H9 (cell line): Measurements from ENCODE around the gene LHPP. TPM values are rescaled to one million over a fixed set of nuclear protein-coding genes. Genes with fewer than 3 reads are reported as not detected.

Source experiments
- DNase-seq: peaks from one replicate; pipeline ENCODE4 v3.0.0-alpha.2; 2017
- H2AFZ ChIP-seq: one replicate; pipeline ENCODE4 v1.6.1; 2013; ENCODE audit warnings: mild to moderate bottlenecking, low read length, control low read depth, moderate library complexity
- H2AK5ac ChIP-seq: 2 replicates; pipeline ENCODE4 v1.6.1; 2013; ENCODE audit warnings: low read length, control low read depth, mixed read lengths; ENCODE audit not compliant: insufficient read length
- H2BK120ac ChIP-seq: one replicate; pipeline ENCODE4 v1.6.1; 2013; ENCODE audit warnings: low read depth, mild to moderate bottlenecking, low read length, control low read depth, inconsistent platforms; ENCODE audit not compliant: poor library complexity, severe bottlenecking
- H2BK12ac ChIP-seq: 2 replicates; pipeline ENCODE4 v1.6.1; 2013; ENCODE audit warnings: low read length, control low read depth, mixed read lengths, low read depth; ENCODE audit not compliant: insufficient read length
- H2BK15ac ChIP-seq: 2 replicates; pipeline ENCODE4 v1.6.1; 2013; ENCODE audit warnings: low read depth, low read length, control low read depth
- H2BK20ac ChIP-seq: one replicate; pipeline ENCODE4 v1.6.1; 2013; ENCODE audit warnings: low read depth, mild to moderate bottlenecking, low read length, control low read depth, inconsistent platforms; ENCODE audit not compliant: poor library complexity, severe bottlenecking
- H2BK5ac ChIP-seq: 2 replicates; pipeline ENCODE4 v1.6.1; 2013; ENCODE audit warnings: low read length, control low read depth, mixed read lengths; ENCODE audit not compliant: insufficient read length
- H3K14ac ChIP-seq: 2 replicates; pipeline ENCODE4 v1.6.1; 2013; ENCODE audit warnings: low read length, control low read depth; ENCODE audit not compliant: insufficient read depth
- H3K18ac ChIP-seq: 2 replicates; pipeline ENCODE4 v1.6.1; 2013; ENCODE audit warnings: low read depth, mild to moderate bottlenecking, mixed read lengths, low read length, control low read depth; ENCODE audit not compliant: insufficient read length
- H3K23ac ChIP-seq: 2 replicates; pipeline ENCODE4 v1.6.1; 2013; ENCODE audit warnings: low read length, control low read depth, mixed read lengths, low read depth; ENCODE audit not compliant: insufficient read length
- H3K23me2 ChIP-seq: 2 replicates; pipeline ENCODE4 v1.6.1; 2013; ENCODE audit warnings: low read depth, mild to moderate bottlenecking, mixed read lengths, low read length, control low read depth; ENCODE audit not compliant: insufficient read length, poor library complexity, severe bottlenecking
- H3K27ac ChIP-seq: 2 replicates; pipeline ENCODE4 v1.5.1; 2013; ENCODE audit warnings: low read length, control low read depth, mixed read lengths, low read depth; ENCODE audit not compliant: insufficient read length
- H3K27me3 ChIP-seq: 2 replicates; pipeline ENCODE4 v1.6.1; 2013; ENCODE audit warnings: low read length, control low read depth, inconsistent platforms; ENCODE audit not compliant: insufficient read depth
- H3K4ac ChIP-seq: 2 replicates; pipeline ENCODE4 v1.6.1; 2013; ENCODE audit warnings: low read depth, mild to moderate bottlenecking, control low read depth, inconsistent platforms, low read length, moderate library complexity
- H3K4me1 ChIP-seq: 2 replicates; pipeline ENCODE4 v1.6.1; 2013; ENCODE audit warnings: low read length, control low read depth, inconsistent platforms; ENCODE audit not compliant: insufficient read depth
- H3K4me2 ChIP-seq: 2 replicates; pipeline ENCODE4 v1.6.1; 2013; ENCODE audit warnings: low read length, control low read depth, mixed read lengths; ENCODE audit not compliant: insufficient read length, insufficient read depth
- H3K56ac ChIP-seq: 2 replicates; pipeline ENCODE4 v1.6.1; 2013; ENCODE audit warnings: low read depth, mild to moderate bottlenecking, mixed read lengths, low read length, control low read depth; ENCODE audit not compliant: insufficient read length
- H3K79me1 ChIP-seq: 2 replicates; pipeline ENCODE4 v1.6.1; 2013; ENCODE audit warnings: low read depth, mild to moderate bottlenecking, moderate library complexity, low read length, control low read depth, inconsistent platforms; ENCODE audit not compliant: insufficient read depth, poor library complexity, severe bottlenecking
- H3K79me2 ChIP-seq: 2 replicates; pipeline ENCODE4 v1.6.1; 2013; ENCODE audit warnings: low read length, control low read depth, inconsistent platforms; ENCODE audit not compliant: insufficient read depth
- H3K9ac ChIP-seq: 2 replicates; pipeline ENCODE4 v1.6.1; 2013; ENCODE audit warnings: low read length, control low read depth, mixed read lengths; ENCODE audit not compliant: insufficient read length; ENCODE audit errors: extremely low read depth
- H3K9me3 ChIP-seq: one replicate; pipeline ENCODE4 v1.6.1; 2013; ENCODE audit warnings: low read depth, low read length, inconsistent platforms; ENCODE audit not compliant: control insufficient read depth
- H3T11ph ChIP-seq: one replicate; pipeline ENCODE4 v1.6.1; 2013; ENCODE audit warnings: mild to moderate bottlenecking, low read length, control low read depth, inconsistent platforms
- H4K20me1 ChIP-seq: one replicate; pipeline ENCODE4 v1.6.1; 2013; ENCODE audit not compliant: control insufficient read depth, insufficient read length, insufficient read depth
- H4K5ac ChIP-seq: 2 replicates; pipeline ENCODE4 v1.6.1; 2013; ENCODE audit warnings: low read depth, mild to moderate bottlenecking, mixed read lengths, low read length, control low read depth; ENCODE audit not compliant: insufficient read length
- H4K8ac ChIP-seq: replicated peaks from 2 replicates; pipeline ENCODE4 v1.6.1; 2013; ENCODE audit warnings: low read length, control low read depth, mixed read lengths, low read depth; ENCODE audit not compliant: insufficient read length
- H4K91ac ChIP-seq: 2 replicates; pipeline ENCODE4 v1.6.1; 2013; ENCODE audit warnings: low read depth, mild to moderate bottlenecking, moderate library complexity, mixed read lengths, low read length, control low read depth; ENCODE audit not compliant: insufficient read length
- H3K27ac Mint-ChIP-seq, 3 experiments: 2 replicates in 2 of 3; 3 replicates in 1 of 3; pipeline ENCODE4 v1.8.0; 2020 to 2021; ENCODE audit warnings: mixed read lengths in 3 of 3, mild to moderate bottlenecking in 1 of 3, moderate library complexity in 1 of 3
- H3K27me3 Mint-ChIP-seq: 2 replicates; pipeline ENCODE4 v1.8.0; 2021; ENCODE audit warnings: low read depth, mild to moderate bottlenecking, moderate library complexity, mixed read lengths
- H3K36me3 Mint-ChIP-seq, 3 experiments: 2 replicates in 2 of 3; 3 replicates in 1 of 3; pipeline ENCODE4 v1.8.0; 2020 to 2021; ENCODE audit warnings: low read depth in 3 of 3, mixed read lengths in 3 of 3; ENCODE audit not compliant: insufficient read depth in 1 of 3
- H3K4me1 Mint-ChIP-seq, 2 experiments: 2 replicates each; pipeline ENCODE4 v1.8.0; 2020; ENCODE audit warnings: mixed read lengths in 2 of 2
- H3K4me3 Mint-ChIP-seq, 2 experiments: 2 replicates in 1 of 2; 3 replicates in 1 of 2; pipeline ENCODE4 v1.8.0; 2020 to 2021; ENCODE audit warnings: mild to moderate bottlenecking in 2 of 2, mixed read lengths in 2 of 2, moderate library complexity in 1 of 2
- H3K9me3 Mint-ChIP-seq, 2 experiments: 2 replicates in 1 of 2; 3 replicates in 1 of 2; pipeline ENCODE4 v1.8.0; 2020; ENCODE audit warnings: mild to moderate bottlenecking in 2 of 2, mixed read lengths in 2 of 2, moderate library complexity in 1 of 2
- WGBS: extraction: QIAGEN DNeasy Blood & Tissue Kit; methylation state at CpG from one replicate; pipeline ENCODE4 v1.1.7; 2013; ENCODE audit warnings: missing lambda C conversion rate, low lambda C conversion rate, mixed read lengths; ENCODE audit not compliant: insufficient read length; ENCODE audit errors: extremely low coverage; 5-methylcytosine and 5-hydroxymethylcytosine counted together
- total RNA-seq: library from RNA; stranded (reverse); gene quantifications from 2 replicates; pipeline ENCODE4 v1.2.1, GENCODE V29; 2021
- TF ChIP-seq, protein P1 (sequence below): fragments of 200-600 bp; sonication (generic); conservative IDR thresholded peaks from 3 replicates; pipeline ENCODE4 v1.8.0; 2021; ENCODE audit warnings: antibody characterized with exemption, mild to moderate bottlenecking

The LHPP gene
- total RNA-seq, 1 experiment from 2014 or later = 29.6 TPM

DNA sequence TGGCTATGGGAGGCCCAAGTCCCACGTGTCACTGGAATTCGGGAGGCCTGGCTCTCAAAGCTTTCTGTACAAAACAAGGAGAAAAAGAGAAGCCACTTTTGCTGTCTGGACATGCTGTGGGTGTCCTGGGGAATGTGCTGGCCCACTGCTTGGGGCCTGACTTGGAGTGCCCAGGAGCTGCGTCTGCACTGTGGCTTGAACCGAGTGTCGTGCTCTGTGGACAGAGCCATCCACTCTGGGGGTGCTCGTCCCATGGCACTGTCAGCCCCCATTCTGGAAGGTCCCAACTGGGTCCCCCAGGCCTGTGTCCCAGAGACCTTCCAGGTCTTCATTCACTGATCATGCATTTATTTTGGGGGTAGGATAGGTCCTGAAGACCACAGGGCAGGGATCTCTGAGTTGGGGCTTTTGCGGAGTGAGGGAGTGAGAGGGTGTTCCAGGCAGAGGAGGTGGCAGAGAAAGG lies 138.0 kb downstream of the LHPP start:
- no peak overlapping the region for H2BK120ac ChIP-seq
- H3K23ac ChIP-seq = no peak overlapping the region
- no peaks in the 10 kb centered on the region for H3K79me1 ChIP-seq
- Mint-ChIP-seq H3K27me3 (peaks cover 4% of the 10 kb centered on the region; the same call in 1 of the 2 replicates), H3K36me3 (no peaks in the 10 kb centered on the region; a peak in 1 of 7 replicates), H3K4me1 (no peaks in the 10 kb centered on the region), H3K27ac (no peak overlapping the region; a peak in 2 of 7 replicates), H3K4me3 (no peak overlapping the region), H3K9me3 (no peaks in the 10 kb centered on the region)
- no peak overlapping the region for H3K4me2 ChIP-seq
- DNase-seq = no peak
- no peak overlapping the region for H2AFZ ChIP-seq
- no peaks in the 10 kb centered on the region for H3K27me3 ChIP-seq
- no peak overlapping the region for H3K14ac ChIP-seq
- no peaks in the 10 kb centered on the region for H3K9me3 ChIP-seq
- H3K56ac ChIP-seq = no peak overlapping the region
- H2BK15ac ChIP-seq = no peak overlapping the region
- no peak overlapping the region for H4K8ac ChIP-seq
- H2BK12ac ChIP-seq = no peak overlapping the region
- no peaks in the 10 kb centered on the region for H4K20me1 ChIP-seq
- H3K18ac ChIP-seq = no peak overlapping the region
- no peaks in the 10 kb centered on the region for H3K23me2 ChIP-seq
- H3K9ac ChIP-seq = no peak overlapping the region
- no peak overlapping the region for H2BK5ac ChIP-seq
- H4K5ac ChIP-seq = no peak overlapping the region
- H2BK20ac ChIP-seq = no peak overlapping the region
- no peak overlapping the region for H2AK5ac ChIP-seq
- H4K91ac ChIP-seq = no peak overlapping the region
- no CpG with 5 or more reads among the region's 7 CpGs for WGBS
- H3K79me2 ChIP-seq = no peaks in the 10 kb centered on the region
- H3K4me1 ChIP-seq = no peaks in the 10 kb centered on the region
- H3K27ac ChIP-seq = no peak overlapping the region
- H3T11ph ChIP-seq = no peak overlapping the region
- TF ChIP-seq, protein P1, sequence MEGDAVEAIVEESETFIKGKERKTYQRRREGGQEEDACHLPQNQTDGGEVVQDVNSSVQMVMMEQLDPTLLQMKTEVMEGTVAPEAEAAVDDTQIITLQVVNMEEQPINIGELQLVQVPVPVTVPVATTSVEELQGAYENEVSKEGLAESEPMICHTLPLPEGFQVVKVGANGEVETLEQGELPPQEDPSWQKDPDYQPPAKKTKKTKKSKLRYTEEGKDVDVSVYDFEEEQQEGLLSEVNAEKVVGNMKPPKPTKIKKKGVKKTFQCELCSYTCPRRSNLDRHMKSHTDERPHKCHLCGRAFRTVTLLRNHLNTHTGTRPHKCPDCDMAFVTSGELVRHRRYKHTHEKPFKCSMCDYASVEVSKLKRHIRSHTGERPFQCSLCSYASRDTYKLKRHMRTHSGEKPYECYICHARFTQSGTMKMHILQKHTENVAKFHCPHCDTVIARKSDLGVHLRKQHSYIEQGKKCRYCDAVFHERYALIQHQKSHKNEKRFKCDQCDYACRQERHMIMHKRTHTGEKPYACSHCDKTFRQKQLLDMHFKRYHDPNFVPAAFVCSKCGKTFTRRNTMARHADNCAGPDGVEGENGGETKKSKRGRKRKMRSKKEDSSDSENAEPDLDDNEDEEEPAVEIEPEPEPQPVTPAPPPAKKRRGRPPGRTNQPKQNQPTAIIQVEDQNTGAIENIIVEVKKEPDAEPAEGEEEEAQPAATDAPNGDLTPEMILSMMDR = no peak
- H3K4ac ChIP-seq = no peak overlapping the region
